Endothelial cell of umbilical vein (primary cell): ENCODE data around the gene DIP2C.

Experiments
- EZH2 ChIP-seq: IDR thresholded peaks from 2 replicates; pipeline ENCODE4 v1.6.1; 2012; ENCODE audit warnings: borderline replicate concordance, low read depth, mild to moderate bottlenecking, moderate library complexity, low read length, inconsistent platforms; ENCODE audit not compliant: severe bottlenecking
- POLR2A ChIP-seq: IDR thresholded peaks from 2 replicates; pipeline ENCODE4 v1.6.1; 2012; ENCODE audit warnings: low read depth, mild to moderate bottlenecking, control low read depth, low read length
- POLR2AphosphoS5 ChIP-seq: IDR thresholded peaks from 2 replicates; pipeline ENCODE4 v1.6.1; 2012; ENCODE audit warnings: low read depth, mild to moderate bottlenecking, control low read depth, low read length, moderate library complexity; ENCODE audit not compliant: insufficient read depth
- TF ChIP-seq, protein P1 (sequence below), 2 donors: IDR thresholded peaks; 1 replicate in 1 of 2; 2 replicates in 1 of 2; pipeline ENCODE4 v1.5.1; 2011; ENCODE audit warnings: low read length in 2 of 2, mild to moderate bottlenecking in 2 of 2, moderate library complexity in 2 of 2, control low read depth in 1 of 2, inconsistent platforms in 1 of 2, low read depth in 1 of 2; ENCODE audit not compliant: insufficient read depth in 1 of 2; ENCODE audit errors: extremely low read depth in 1 of 2

DNA sequence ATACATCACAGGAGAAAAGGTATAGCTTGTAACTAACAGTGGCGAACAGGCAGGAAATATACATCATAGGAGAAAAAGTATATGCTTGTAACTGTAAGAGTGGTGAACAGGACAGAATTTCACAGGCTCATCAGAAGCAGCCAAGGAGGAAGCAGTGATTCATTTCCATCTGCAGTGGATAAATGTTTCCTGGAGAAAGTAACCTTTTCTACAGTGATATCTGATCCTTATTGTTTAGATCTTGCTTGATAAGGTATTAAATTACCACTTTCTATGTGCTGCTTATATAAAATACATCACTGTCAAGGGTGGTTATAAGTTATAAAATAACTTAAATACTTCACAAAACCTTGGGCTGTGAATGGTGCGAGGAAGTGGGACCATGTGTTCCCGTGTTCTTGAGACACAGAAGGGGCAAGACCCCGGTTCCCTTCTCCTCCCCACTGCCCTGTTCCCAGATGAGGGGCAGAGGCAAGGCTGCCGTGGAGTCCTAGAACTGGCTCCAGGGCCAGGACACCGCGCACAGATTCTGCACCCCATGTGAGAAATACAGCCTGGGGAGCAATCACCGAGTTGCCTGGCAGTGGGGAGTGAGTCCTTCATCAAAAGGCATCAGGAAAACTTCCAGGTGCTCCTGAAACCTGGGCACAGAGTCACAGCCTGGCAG, 135.2 kb downstream of the DIP2C start:
- TF ChIP-seq POLR2A (no peak), EZH2 (no peak), POLR2AphosphoS5 (no peak)
- TF ChIP-seq, protein P1, sequence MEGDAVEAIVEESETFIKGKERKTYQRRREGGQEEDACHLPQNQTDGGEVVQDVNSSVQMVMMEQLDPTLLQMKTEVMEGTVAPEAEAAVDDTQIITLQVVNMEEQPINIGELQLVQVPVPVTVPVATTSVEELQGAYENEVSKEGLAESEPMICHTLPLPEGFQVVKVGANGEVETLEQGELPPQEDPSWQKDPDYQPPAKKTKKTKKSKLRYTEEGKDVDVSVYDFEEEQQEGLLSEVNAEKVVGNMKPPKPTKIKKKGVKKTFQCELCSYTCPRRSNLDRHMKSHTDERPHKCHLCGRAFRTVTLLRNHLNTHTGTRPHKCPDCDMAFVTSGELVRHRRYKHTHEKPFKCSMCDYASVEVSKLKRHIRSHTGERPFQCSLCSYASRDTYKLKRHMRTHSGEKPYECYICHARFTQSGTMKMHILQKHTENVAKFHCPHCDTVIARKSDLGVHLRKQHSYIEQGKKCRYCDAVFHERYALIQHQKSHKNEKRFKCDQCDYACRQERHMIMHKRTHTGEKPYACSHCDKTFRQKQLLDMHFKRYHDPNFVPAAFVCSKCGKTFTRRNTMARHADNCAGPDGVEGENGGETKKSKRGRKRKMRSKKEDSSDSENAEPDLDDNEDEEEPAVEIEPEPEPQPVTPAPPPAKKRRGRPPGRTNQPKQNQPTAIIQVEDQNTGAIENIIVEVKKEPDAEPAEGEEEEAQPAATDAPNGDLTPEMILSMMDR (IDR thresholded peaks at IDR 0.05; ENCODE audit: extremely low read depth in 1 of 2, insufficient read depth in 1 of 2, low read depth in 1 of 2, low read length in 2 of 2), result no peak
